Measurements from ENCODE around the gene ERAL1. TPM values are rescaled to one million over a fixed set of nuclear protein-coding genes. Genes with fewer than 3 reads are reported as not detected.
"Not testable (repeated sequence)": the region's sequence is repeated elsewhere in the genome, so short reads cannot be mapped to it uniquely, and the experiment has no call there.

Gene ERAL1
- total RNA-seq, 1 donor from 2014 or later = 19.6 TPM

DNA sequence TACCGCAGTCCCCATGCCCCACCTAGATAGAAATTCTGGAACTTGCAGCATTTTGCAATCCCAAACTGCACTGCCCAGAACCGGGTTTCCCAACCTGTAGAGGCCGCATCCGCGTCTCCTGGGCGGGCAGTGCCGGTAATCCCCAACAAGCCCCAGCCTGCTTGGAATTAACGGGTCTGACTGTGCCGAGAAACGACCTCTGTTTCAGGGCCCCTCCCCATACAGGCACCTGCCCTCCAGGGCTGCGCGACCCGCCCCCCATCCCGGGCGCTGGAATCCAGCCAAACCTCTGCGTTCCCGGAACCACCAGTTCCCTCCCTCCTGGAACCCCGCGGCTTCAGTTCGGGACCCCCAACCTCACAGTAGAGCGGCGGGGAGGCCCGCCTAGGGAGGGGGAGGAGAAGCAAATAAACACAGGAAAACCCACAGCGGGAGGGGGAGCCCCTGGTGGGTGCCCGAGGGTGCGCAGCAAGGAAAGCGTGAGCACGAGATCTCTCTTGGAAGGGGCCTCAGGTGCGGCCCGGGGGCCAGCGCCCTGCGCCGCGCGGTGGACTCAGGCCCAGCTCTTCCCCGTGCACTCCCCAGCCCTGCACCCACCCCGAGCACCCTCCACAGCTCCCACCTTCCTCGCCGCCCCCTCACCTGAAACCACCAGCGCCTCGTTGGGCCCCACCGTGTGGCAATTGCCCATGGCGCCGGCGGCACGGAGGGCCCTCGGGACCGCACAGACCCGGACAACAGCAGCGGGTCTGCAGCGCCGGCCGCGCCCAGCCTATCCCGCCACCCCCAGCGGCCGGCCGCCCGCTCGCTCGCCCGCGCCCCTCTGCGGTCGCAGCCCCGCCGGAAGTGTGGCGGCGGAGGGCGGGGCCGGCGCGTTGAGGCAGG, 42.3 kb downstream of the ERAL1 start, which contains the start of gene FLOT2:
Gene FLOT2, minus strand, starts transcription at position 850 of the 885 bp plus-strand sequence. Its CDS starts 159 bp downstream, at position 691.
- DNase-seq (ENCODE audit: low spot score in 2 of 2) (peak; percentile 69 to 78), FAIRE-seq (no peak)

DNA sequence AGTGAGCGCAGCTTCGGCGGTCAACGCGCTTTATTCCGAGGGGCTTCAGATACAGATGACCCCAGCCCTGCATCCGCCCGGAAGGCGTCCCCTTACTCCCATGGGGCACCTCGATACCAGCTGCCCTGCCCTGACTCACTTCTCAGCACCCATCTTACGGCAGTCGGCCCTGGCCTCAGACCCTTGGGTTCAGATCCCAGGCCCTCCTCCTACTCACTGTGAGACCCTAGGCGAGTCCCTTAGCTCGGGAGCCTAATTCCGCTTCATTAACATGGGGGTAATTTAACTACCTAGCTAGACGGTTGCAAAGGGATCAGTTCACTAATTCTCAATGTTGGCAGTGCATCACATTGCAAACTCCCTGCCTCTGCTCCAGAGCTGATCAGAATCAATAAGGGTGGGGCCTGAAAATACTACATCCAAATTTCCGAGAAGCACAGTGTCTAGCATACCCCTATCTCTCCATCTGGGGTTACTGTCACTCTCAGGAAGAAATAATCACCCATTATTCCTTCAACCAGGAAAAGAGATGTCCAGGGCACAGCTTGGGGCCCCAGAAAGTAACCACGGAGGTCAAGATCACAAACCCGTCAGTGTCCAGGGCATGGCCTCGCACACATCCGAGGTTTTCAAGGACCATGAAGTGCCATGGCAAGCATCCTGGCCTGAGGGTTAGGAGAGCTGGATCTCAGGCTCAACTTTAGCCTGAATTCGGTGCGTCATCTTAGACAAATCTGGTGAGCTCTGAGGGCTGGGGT, 43.1 kb downstream of the ERAL1 start:
- no peak for FAIRE-seq

DNA sequence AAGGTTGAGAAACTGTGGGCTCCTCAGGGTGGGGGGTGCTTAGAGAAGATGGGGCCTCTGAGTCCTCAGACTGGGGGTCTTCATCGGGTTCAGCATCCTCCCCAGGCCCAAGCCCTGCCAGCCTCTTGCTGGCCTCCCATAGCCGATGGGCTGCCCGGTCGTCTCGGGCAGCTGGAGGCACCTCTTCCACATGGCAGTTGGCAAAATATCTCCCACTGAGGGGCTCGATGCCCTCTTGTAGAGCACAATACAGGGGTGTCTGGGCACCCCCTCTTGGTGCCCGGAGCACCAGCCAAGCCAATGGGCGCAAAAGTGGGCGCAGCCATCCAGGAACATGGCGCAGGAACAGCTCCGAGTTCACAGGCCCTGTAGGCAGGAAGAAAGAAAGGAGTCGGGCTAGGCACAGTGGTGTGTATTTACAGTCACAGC, 43.7 kb downstream of the ERAL1 start:
- FAIRE-seq (no peak), DNase-seq (ENCODE audit: low spot score in 2 of 2) (no peak)

More for the DNA sequence above, 43.1 kb downstream of the ERAL1 start:
- DNase-seq (ENCODE audit: low spot score in 2 of 2) = no peak

DNA sequence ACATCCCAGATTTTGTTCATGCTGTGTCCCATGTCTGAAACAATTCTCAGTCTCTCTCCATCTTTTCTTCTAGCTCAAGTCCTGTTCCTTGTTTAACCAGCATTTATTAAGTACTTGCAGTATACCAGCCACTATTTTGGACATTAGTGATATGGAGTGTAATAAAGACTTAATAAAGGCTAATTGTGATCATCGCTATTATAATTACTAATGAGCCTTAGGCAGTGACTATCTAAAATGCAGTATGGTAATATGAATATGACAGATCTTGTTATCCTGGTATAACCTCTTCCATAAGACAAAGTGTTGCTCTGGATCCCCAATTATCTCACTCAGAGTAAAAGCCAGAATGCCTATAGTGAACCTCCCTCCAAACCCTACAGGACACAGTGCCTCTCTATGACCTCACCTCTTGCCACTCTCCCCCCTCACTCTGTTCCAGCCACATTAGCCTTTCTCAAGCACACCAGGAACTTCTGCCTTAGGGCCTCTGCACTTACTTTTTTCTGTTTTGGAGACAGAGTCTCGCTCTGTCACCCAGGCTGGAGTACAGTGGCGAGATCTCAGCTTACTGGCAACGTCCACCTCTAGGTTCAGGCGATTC, 44.5 kb downstream of the ERAL1 start:
- FAIRE-seq = no peak
- no peak for DNase-seq (ENCODE audit: low spot score in 2 of 2)

DNA sequence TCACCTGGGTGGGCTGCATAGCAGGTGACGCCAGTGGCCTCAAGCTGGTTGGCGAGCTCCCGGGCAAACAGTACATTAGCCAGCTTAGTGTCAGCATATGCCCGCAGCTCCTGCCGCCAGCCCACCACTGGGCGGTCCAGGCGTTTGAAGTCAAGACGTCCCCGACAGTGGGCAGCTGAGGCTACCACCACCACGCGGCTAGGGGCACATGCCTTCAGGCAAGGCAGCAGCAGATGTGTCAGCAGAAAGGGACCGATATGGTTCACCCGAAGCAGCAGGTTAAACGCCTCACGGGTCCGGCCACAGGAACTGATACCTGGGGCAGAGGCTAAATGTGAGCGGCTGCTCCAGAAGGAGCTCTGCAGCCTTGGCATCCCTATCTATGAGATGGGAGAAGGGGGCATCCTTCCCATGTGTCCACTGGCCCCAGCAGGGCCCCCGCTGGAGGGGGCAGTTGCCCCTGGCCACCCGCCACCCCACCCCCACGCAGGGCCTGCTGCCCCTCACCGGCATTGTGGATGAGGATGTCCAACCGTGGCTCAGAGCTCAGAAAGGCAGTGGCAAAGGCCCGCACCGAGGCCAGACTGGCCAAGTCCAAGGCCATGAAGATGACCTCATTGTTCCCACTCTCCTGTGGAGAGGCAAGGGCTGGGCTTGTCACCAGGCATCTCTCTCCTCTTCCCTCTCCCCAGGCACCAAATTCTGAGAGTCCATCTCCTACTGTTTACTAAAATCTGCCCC, 46.3 kb downstream of the ERAL1 start:
- no peak for FAIRE-seq
- no peak for DNase-seq (ENCODE audit: low spot score in 2 of 2)

DNA sequence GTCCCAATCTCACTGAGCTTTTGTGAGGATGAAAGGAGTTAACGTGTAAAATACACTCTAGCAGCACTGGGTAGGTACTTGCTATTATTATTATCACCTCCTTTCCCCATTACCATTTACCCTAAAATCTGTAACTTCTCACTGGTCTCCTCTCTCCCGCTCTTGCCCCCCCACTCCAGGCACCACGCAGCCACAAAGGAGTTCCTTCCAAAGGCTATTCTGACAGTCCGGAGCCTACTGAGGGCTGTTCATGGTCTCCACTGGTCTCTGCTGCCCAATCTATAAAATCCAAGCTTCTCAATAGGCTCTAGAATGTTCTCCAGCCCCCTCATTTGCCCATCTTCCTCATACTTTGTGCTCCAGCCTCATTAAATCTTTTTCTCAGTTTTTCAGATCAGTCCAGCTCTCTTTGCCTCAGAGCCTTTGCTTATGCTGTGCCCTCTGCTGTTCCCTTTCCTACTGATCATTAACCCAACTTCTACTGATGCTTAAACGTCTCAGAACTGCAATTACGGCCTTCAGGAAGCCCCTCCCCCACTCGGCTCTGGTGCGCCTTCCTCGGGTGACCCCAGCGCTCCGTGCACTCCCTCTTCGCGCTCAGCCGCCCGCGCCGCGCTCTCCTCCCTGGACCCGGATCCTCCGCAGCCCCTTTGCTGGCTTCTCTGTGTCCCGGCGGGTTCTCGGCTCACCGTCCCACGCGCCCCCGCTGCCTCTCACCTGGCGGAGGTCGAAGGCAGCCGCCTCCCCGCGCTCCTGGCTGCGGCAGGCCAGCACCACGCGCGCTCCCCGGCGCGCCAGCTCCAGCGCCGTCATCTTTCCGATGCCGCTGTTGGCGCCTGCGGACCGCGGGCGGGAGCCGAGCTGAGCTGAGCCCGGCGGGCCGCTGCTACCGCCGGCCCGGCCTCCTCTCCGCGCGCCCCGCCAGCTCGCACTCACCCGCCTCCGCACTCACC, 47.3 kb downstream of the ERAL1 start:
- FAIRE-seq (no peak), DNase-seq (ENCODE audit: low spot score in 2 of 2) (peak; percentile 53 to 58)

DNA sequence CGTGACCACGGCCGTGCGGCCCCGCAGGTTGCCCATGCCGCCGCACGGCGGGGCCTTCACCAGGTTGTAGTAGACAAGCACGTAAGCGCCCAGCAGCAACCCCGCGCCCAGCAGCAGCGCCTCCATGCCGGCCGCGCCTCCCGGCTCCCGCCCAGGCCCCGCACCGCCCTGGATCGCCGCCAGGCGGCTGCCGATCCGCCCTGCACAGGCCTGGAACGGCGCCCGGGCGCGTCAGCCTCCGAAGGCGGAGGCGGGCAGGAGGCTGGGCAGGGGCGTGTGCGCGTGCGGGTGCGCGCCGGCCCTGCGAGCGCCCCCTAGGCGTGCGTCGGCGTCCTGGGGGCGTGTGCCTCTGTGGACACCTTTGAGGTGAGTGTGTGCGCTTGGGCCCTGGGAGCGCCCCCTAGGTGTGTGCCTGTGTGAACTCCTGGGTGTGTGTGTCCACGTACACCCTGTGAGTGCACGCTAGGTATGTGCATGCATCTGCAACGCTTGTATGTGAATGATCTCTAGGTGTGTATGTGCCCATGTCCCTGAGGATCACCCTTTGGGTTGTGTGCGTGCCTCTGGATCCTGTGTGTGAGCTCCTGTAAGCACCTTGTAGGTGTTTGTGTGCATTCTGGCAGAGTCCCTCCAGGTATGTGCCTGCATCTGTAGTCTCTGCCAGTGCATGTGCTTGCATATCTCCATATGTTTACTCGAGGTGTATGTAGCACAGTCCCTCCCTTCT, 48.2 kb downstream of the ERAL1 start, which contains the start of gene DHRS13:
Gene DHRS13, minus strand, starts transcription at position 261 of the 727 bp plus-strand sequence. Its CDS starts 135 bp downstream, at position 126.
- DNase-seq (ENCODE audit: low spot score in 2 of 2) (peak; percentile 89 to 95), FAIRE-seq (no peak)

DNA sequence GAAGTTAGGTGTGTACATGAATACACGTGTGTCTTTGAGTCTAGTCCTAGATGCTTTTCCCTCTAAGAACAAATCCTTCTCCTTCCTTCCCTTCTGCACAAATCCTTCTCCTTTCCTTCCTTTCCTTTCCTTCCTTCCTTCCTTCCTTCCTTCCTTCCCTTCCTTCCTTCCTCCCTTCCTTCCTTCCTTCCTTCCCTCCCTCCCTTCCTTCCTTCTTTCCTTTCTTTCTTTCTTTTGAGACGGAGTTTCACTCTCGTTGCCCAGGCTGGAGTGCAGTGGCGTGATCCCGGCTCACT, 48.7 kb downstream of the ERAL1 start:
- not testable (repeated sequence) for DNase-seq (ENCODE audit: low spot score in 2 of 2); FAIRE-seq

DNA sequence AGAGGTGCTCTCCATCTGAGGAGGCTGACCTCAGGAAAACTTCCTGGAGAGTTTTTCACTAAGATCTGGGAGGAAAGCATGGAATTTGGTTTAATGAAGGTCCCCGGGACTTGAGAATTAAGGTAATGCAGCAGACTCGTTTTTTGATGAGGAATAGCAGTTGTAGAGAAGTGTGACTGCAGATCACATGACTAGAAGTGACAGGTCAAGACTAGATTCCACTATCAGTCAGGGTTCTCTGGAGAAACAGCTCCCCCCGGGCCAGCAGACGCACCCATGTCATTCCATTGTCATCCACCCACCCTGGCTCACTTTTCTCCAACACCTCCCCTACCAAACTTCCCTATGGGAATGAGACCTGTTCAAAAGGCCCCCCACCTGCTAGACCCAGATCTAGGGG, 50.0 kb downstream of the ERAL1 start:
- no peak for FAIRE-seq
- no peak for DNase-seq (ENCODE audit: low spot score in 2 of 2)

DNA sequence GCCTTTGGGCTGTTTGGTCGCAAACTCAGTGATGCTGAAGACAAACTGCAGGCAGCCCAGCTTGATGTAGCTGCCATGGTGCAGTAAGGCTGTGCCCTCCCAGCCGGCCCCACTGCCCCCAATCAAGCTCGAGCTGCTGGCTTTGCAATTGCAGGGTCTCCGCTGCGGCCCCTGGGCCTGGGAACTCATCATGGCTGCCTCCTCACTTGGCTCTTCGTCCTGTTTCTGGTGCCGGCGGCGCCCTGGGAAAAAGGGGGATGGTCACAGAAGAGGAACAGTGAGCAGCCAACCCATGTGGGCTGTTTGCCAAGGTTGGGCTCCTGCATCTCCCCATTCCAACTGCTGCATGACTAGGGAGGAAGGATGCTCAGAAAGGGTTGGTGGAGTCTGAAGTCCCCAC, 51.5 kb downstream of the ERAL1 start:
- no peak for DNase-seq (ENCODE audit: low spot score in 2 of 2)
- no peak for FAIRE-seq

DNA sequence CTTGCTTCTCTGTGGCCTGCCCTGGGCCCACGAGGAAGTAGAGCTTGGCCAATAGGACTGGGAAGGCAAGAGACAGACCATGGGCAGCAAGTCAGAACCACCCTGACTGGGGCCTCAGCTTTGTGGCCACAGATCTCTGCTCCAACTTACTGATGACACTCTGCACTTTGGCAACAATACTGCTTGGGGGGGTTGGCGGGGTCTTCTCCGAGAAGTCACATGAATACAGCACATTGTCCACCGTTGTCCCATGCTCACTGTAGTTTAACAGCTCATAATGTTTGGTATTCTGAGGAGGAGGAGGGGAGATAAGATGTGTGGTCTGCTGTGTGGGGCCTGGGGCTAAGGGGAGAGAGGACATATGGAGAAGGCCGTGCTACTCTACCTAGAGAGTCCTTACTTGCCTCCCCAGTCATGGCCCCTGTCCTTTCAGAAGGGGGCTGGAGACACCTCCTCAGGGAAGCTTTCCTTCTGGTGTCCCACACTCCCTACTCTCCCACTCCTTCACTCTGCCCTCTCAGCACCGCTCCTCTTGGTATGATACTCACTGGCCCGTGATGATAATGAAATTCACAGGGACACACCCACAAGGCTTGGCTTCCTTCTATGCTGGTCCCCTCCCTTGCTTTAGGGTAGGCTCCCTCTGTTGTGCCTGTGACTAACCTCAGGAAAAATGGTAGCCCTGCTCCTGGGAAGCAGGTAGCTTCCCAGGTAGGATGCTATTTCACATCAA, 52.1 kb downstream of the ERAL1 start:
- FAIRE-seq = no peak
- no peak for DNase-seq (ENCODE audit: low spot score in 2 of 2)

DNA sequence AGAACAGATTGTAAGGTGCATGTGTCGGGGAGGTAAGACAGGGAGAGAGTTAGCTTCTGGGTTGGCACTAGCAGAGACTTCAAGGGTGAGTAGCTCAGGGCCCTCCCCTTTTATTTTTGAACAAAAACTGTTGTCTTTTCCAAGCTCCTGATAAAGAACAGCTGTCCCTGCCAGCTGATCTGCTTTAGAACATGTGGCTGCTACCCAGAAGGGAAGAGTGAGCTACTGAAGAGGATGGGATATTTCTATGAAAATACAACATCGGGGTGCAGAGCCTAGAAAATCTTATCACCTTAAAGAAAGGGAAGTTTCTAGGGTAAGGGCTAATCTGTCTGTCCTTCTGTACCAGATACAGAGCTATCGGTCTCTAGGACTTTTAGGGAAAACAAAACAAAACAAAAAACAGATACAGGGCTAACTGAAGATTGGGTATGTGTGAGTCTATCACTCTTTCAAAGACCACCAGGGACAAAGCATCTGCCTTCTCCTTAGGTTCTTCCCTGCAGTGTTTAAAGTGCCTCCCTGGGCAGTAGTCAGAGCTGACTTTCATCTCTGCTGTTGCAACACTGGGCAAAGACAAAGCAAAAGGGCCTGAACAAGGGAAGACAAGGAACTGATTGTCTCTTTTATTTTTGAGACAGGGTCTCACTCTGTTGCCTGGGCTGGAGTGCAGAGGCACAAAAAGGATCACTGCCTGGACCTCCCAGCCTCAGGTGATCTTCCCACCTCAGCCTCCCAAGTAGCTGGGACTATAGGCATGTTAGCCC, 53.1 kb downstream of the ERAL1 start:
- FAIRE-seq (no peak), DNase-seq (ENCODE audit: low spot score in 2 of 2) (no peak)

DNA sequence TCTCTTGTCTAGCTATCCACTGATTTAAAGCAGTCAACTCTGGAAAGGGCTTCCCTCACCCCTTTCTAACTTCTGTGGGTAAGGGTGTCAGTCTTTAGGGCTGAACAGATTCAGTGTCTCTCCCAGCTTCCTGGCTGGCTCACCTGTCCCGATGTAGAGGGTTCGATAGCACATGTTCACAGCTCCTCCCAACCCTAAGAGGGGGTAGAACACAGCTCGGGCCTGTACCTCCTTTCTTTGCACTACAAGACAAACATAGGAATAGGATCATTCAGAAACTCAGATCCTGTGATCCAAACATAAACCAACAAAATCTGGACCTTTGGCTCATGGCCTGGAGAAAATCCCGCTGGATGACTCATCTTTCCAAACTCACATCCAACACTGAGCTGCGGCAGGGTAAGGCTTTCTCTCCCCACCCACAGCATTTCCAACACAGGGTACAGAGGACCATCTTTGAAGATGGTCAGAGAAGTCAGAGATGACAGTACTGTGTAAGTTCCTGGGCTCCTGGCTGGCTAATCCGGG, 53.9 kb downstream of the ERAL1 start:
- DNase-seq (ENCODE audit: low spot score in 2 of 2) = no peak
- no peak for FAIRE-seq

DNA sequence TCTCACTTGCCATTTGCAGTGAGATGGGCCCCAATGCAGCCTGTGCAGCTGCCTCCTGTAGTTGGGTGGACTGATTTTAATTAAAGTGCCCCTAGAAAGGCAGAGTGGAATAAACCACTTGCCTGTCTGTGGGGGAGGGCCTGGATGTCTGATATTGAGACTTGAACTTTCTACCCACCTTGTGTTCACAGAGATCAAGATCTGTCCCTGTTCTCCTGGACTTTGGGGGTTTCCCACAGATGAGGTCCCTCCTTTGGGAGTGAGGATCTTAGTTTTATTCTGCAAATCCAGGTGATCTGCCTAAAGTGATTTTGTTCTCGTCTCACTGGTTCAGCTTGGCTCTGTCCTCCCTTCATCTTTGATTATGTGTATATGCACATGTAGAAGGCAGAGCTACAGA, 55.7 kb downstream of the ERAL1 start:
- DNase-seq (ENCODE audit: low spot score in 2 of 2) = no peak
- FAIRE-seq = no peak

Measured in frontal cortex (tissue), 4 donors.